ENCODE results near the gene MS4A18.
"Not testable (repeated sequence)": the region's sequence is repeated elsewhere in the genome, so short reads cannot be mapped to it uniquely, and the experiment has no call there.

The MS4A18 gene

GRCh38 chr11:60740573-60740972, 16.1 kb downstream of the MS4A18 start:
- no peak for DNase-seq

- no peak for DNase-seq
Observed at GRCh38 chr11:60741421-60741820, 16.9 kb downstream of the MS4A18 start.

- DNase-seq: no peak
Observed at GRCh38 chr11:60743058-60743457, 18.5 kb downstream of the MS4A18 start.

GRCh38 chr11:60744114-60744513, 19.6 kb downstream of the MS4A18 start:
- DNase-seq: no peak

GRCh38 chr11:60747359-60747873, 22.9 kb downstream of the MS4A18 start:
- no peak for DNase-seq

GRCh38 chr11:60748225-60748624, 23.7 kb downstream of the MS4A18 start:
- DNase-seq: no peak

- DNase-seq: no peak
Observed at GRCh38 chr11:60748821-60749220, 24.3 kb downstream of the MS4A18 start.

GRCh38 chr11:60750911-60751310, 26.4 kb downstream of the MS4A18 start:
- no peak for DNase-seq

- DNase-seq: no peak
Observed at GRCh38 chr11:60753309-60753708, 28.8 kb downstream of the MS4A18 start.

- no peak for DNase-seq
Observed at GRCh38 chr11:60754887-60755286, 30.4 kb downstream of the MS4A18 start.

GRCh38 chr11:60756307-60757032, 31.9 kb downstream of the MS4A18 start, which contains the start of gene MS4A15:
Gene MS4A15 (plus strand): TSS chr11:60756867. CDS start chr11:60763734, 6,867 bp downstream.
- DNase-seq: no peak

- no peak for DNase-seq
Observed at GRCh38 chr11:60757231-60757800, 32.8 kb downstream of the MS4A18 start.

GRCh38 chr11:60758671-60759070, 34.2 kb downstream of the MS4A18 start:
- DNase-seq: not testable (repeated sequence)

GRCh38 chr11:60759438-60760225, 35.1 kb downstream of the MS4A18 start:
- not testable (repeated sequence) for DNase-seq

- no peak for DNase-seq
Observed at GRCh38 chr11:60761436-60762190, 37.1 kb downstream of the MS4A18 start.

GRCh38 chr11:60762851-60763691, 38.6 kb downstream of the MS4A18 start:
- no peak for DNase-seq

- no peak for DNase-seq
Observed at GRCh38 chr11:60763692-60764369, 39.3 kb downstream of the MS4A18 start.

GRCh38 chr11:60764879-60765278, 40.4 kb downstream of the MS4A18 start:
- no peak for DNase-seq

- DNase-seq: no peak
Observed at GRCh38 chr11:60765355-60765754, 40.8 kb downstream of the MS4A18 start.

GRCh38 chr11:60766547-60766946, 42.0 kb downstream of the MS4A18 start:
- DNase-seq: no peak

GRCh38 chr11:60767388-60767811, 42.9 kb downstream of the MS4A18 start:
- DNase-seq: no peak
